Measurements from ENCODE around the gene CYP2D6. TPM values are rescaled to one million over a fixed set of nuclear protein-coding genes. Genes with fewer than 3 reads are reported as not detected.

Gene CYP2D6
- total RNA-seq = 0.25 and 0.44 TPM in 2 replicates

DNA sequence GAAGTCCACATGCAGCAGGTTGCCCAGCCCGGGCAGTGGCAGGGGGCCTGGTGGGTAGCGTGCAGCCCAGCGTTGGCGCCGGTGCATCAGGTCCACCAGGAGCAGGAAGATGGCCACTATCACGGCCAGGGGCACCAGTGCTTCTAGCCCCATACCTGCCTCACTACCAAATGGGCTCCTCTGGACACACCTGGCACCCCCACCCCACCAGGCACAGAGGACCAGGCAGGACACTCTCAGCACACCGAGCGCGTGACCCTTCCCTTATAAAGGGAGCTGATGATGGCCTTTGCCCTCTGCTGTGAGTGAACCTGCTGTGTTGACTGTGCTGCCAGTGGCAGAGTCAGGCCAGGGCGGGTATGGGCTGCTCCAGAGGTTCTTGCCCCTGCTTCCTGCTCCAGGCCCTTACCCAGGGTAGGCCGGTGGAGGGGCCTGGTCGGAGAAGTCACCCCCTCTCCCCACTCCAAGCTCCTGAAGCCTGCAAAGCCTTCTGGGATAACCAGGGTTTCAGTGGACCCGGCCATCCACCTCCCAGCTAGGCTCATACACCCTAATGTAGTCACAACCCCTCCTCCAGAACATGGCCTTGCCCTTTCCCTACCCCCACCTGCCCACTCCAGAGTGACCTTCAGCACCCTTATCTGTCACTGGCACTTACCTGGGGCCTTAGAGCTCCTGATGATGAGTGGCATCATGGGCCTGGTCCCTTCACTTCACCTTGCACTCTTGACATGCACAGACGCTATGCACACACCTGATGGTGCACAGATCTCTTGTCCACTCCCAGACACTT, at the start of gene CYP2D6:
TSS of gene CYP2D6 (minus strand) at position 172 of the 793 bp plus-strand sequence. CDS start at position 153, 19 bp downstream.

GRCh38 chr22:42090596-42091454, 39.8 kb downstream of the CYP2D6 start, which contains the start of gene NDUFA6:
TSS of gene NDUFA6 (minus strand) at chr22:42090772. CDS start at chr22:42090744, 28 bp downstream.

DNA sequence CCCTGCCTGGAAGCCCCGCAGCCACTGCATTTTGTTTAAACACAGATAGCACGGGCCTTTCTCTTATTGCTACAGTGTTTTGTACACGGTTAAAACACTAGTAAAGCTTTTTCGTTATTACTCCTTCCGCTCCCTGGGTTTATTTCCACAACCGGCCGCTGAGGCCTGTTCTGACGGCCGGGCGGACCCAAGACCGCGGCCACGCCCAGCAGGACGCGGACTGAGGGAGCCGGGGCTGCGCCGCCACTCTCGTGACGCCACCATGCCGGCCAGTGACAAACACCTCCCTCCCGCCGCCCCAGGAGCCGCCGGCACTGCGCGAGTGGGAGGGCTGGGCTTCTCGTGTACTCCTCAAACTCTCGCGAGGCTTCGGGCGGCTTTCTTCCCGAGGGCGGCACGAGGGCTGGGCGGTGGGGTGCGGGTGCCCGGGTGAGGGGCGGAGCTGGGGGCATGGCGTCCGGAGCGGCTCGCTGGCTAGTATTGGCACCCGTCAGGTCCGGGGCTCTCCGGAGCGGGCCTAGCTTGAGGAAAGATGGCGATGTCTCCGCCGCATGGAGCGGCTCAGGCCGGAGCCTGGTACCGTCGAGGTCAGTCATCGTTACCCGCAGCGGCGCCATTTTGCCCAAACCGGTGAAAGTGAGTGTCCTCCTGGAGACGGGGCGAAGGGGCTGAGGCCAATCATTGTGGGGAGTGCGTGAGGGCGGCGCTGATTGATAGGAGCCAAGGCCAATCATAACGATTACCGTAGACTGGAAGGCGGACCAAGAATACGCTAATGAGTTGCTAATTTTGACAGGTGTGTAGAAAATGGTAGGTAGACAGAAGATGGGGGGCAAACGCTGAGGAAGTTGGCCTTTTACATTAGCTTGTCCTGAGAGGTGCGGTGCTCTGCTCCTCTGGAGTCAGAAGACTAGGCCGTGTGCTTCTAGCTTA, 51.0 kb downstream of the CYP2D6 start, which contains the start of gene SMDT1:
TSS of gene SMDT1 (plus strand) at position 382 of the 933 bp plus-strand sequence. CDS start at position 451, 69 bp downstream.

Other genes starting within 250 kb of the CYP2D6 start
- not detected in 2 replicates for gene SHISA8, start 215.7 kb downstream of the CYP2D6 start, total RNA-seq
- gene TNFRSF13C, start 204.0 kb downstream of the CYP2D6 start, total RNA-seq = 0.11 and 0.12 TPM in 2 replicates
- gene CENPM, start 183.7 kb downstream of the CYP2D6 start, total RNA-seq = 8.9 and 37.2 TPM in 2 replicates
- under 0.01 and 0.37 TPM in 2 replicates for gene SEPTIN3, start 161.4 kb downstream of the CYP2D6 start, total RNA-seq
- gene WBP2NL, start 132.0 kb downstream of the CYP2D6 start, total RNA-seq = 0.11 and 0.50 TPM in 2 replicates
- gene NAGA, start 60.0 kb downstream of the CYP2D6 start, total RNA-seq = 43.2 and 48.5 TPM in 2 replicates
- 9.2 and 17.1 TPM in 2 replicates for gene PHETA2, start 56.6 kb downstream of the CYP2D6 start, total RNA-seq
- gene SMDT1, start 51.1 kb downstream of the CYP2D6 start, total RNA-seq = 2.9 and 5.7 TPM in 2 replicates
- gene NDUFA6, start 40.0 kb downstream of the CYP2D6 start, total RNA-seq = 52.0 and 60.6 TPM in 2 replicates
- 31.2 and 32.4 TPM in 2 replicates for gene TCF20, start 139.8 kb upstream of the CYP2D6 start, total RNA-seq

Measured in uterine smooth muscle cell (primary cell).